KMS-11 (cell line): ENCODE measurements around the gene BIN1.

Experiments
- H2AFZ ChIP-seq: fragments of 200-600 bp; sonication (generic); 2 replicates; pipeline ENCODE4 v1.6.1; 2016; ENCODE audit warnings: antibody characterized with exemption, mixed run types, low read depth
- H3K27ac ChIP-seq: fragments of 200-600 bp; sonication (generic); 2 replicates; pipeline ENCODE4 v1.6.1; 2016; ENCODE audit warnings: mild to moderate bottlenecking, mixed run types
- H3K27me3 ChIP-seq: fragments of 200-600 bp; sonication (generic); 2 replicates; pipeline ENCODE4 v1.6.1; 2017; ENCODE audit warnings: mild to moderate bottlenecking, low read depth, mixed run types, moderate library complexity; ENCODE audit not compliant: insufficient read depth
- H3K36me3 ChIP-seq: fragments of 200-600 bp; sonication (generic); 2 replicates; pipeline ENCODE4 v1.6.1; 2017; ENCODE audit warnings: mild to moderate bottlenecking, mixed run types; ENCODE audit not compliant: insufficient read depth
- H3K4me1 ChIP-seq: fragments of 200-600 bp; sonication (generic); 2 replicates; pipeline ENCODE4 v1.6.1; 2016; ENCODE audit warnings: mild to moderate bottlenecking, low read depth, mixed run types; ENCODE audit not compliant: poor library complexity, severe bottlenecking
- H3K4me2 ChIP-seq: fragments of 200-600 bp; sonication (generic); 2 replicates; pipeline ENCODE4 v1.7.0; 2016; ENCODE audit warnings: mild to moderate bottlenecking, mixed run types
- H3K4me3 ChIP-seq: fragments of 200-600 bp; sonication (generic); IDR thresholded peaks from 2 replicates; pipeline ENCODE4 v1.6.1; 2017; ENCODE audit warnings: low read depth, low read length, mixed read lengths; ENCODE audit not compliant: insufficient read depth
- H3K79me2 ChIP-seq: fragments of 200-600 bp; sonication (generic); 2 replicates; pipeline ENCODE4 v1.6.1; 2016; ENCODE audit warnings: low read depth, mixed run types; ENCODE audit not compliant: insufficient read depth
- H3K9ac ChIP-seq: fragments of 200-600 bp; sonication (generic); 2 replicates; pipeline ENCODE4 v1.6.1; 2016; ENCODE audit warnings: mild to moderate bottlenecking, mixed run types
- H4K20me1 ChIP-seq: fragments of 200-600 bp; sonication (generic); 2 replicates; pipeline ENCODE4 v1.6.1; 2016; ENCODE audit warnings: mild to moderate bottlenecking, mixed run types; ENCODE audit not compliant: insufficient read depth
- CTCF ChIP-seq: fragments of 200-600 bp; sonication (generic); conservative IDR thresholded peaks from 2 replicates; pipeline ENCODE4 v1.6.1; 2017; ENCODE audit warnings: low read depth, mild to moderate bottlenecking, antibody characterized with exemption, low read length, moderate library complexity, mixed read lengths

Gene BIN1

GRCh38 chr2:127079358-127079920, 27.5 kb downstream of the BIN1 start:
- TF ChIP-seq CTCF, result no peak
- no peaks in the 10 kb centered on the region for H3K27me3 ChIP-seq
- H4K20me1 ChIP-seq, result no peaks in the 10 kb centered on the region
- no peak overlapping the region for H3K9ac ChIP-seq
- no peak overlapping the region for H2AFZ ChIP-seq
- H3K36me3 ChIP-seq, result no peaks in the 10 kb centered on the region
- H3K27ac ChIP-seq, result no peak overlapping the region
- no peaks in the 10 kb centered on the region for H3K4me1 ChIP-seq
- H3K79me2 ChIP-seq, result no peaks in the 10 kb centered on the region
- H3K4me2 ChIP-seq, result no peak overlapping the region
- H3K4me3 ChIP-seq, result no peak overlapping the region

- no peaks in the 10 kb centered on the region for H3K4me1 ChIP-seq
- TF ChIP-seq CTCF, result no peak
- no peaks in the 10 kb centered on the region for H3K79me2 ChIP-seq
Observed at GRCh38 chr2:127078666-127079270, 28.2 kb downstream of the BIN1 start.

GRCh38 chr2:127078028-127078427, 28.9 kb downstream of the BIN1 start:
- no peaks in the 10 kb centered on the region for H4K20me1 ChIP-seq
- H3K27ac ChIP-seq, result no peak overlapping the region
- H3K27me3 ChIP-seq, result no peaks in the 10 kb centered on the region
- H3K4me2 ChIP-seq, result no peak overlapping the region
- no peak overlapping the region for H3K4me3 ChIP-seq
- H3K9ac ChIP-seq, result no peak overlapping the region
- H3K4me1 ChIP-seq, result no peaks in the 10 kb centered on the region
- TF ChIP-seq CTCF, result no peak
- H3K36me3 ChIP-seq, result no peaks in the 10 kb centered on the region
- H2AFZ ChIP-seq, result no peak overlapping the region
- H3K79me2 ChIP-seq, result no peaks in the 10 kb centered on the region

More at GRCh38 chr2:127078666-127079270, 28.2 kb downstream of the BIN1 start:
- Histone ChIP-seq H3K36me3 (no peaks in the 10 kb centered on the region), H3K4me3 (no peak overlapping the region), H2AFZ (no peak overlapping the region), H3K9ac (no peak overlapping the region), H3K27ac (no peak overlapping the region), H3K27me3 (no peaks in the 10 kb centered on the region), H3K4me2 (no peak overlapping the region), H4K20me1 (no peaks in the 10 kb centered on the region)

- Histone ChIP-seq H3K9ac (no peak overlapping the region), H4K20me1 (no peaks in the 10 kb centered on the region), H2AFZ (no peak overlapping the region), H3K4me2 (no peak overlapping the region), H3K36me3 (no peaks in the 10 kb centered on the region), H3K4me3 (no peak overlapping the region), H3K27ac (no peak overlapping the region), H3K4me1 (no peaks in the 10 kb centered on the region), H3K79me2 (no peaks in the 10 kb centered on the region), H3K27me3 (no peaks in the 10 kb centered on the region)
- no peak for TF ChIP-seq CTCF
Observed at GRCh38 chr2:127076924-127077323, 30.0 kb downstream of the BIN1 start.
